ENCODE results near the gene FECH.
"Not testable (repeated sequence)": the region's sequence is repeated elsewhere in the genome, so short reads cannot be mapped to it uniquely, and the experiment has no call there.

FECH gene

GRCh38 chr18:57586251-57587049, at the start of gene FECH:
FECH (minus strand) TSS chr18:57586702; CDS start chr18:57586620, 82 bp downstream.
- peak; percentile 76 for DNase-seq (ENCODE audit: low read depth)

GRCh38 chr18:57635003-57635822, 48.7 kb upstream of the FECH start:
- DNase-seq (ENCODE audit: low read depth) = no peak

- DNase-seq (ENCODE audit: low read depth) = no peak
Measured at GRCh38 chr18:57631697-57632096, 45.2 kb upstream of the FECH start.

GRCh38 chr18:57630754-57631595, 44.5 kb upstream of the FECH start:
- DNase-seq (ENCODE audit: low read depth) = no peak

GRCh38 chr18:57630002-57630753, 43.7 kb upstream of the FECH start:
- peak; percentile 93 for DNase-seq (ENCODE audit: low read depth)

- no peak for DNase-seq (ENCODE audit: low read depth)
Measured at GRCh38 chr18:57629422-57629821, 42.9 kb upstream of the FECH start.

GRCh38 chr18:57627488-57627887, 41.0 kb upstream of the FECH start:
- no peak for DNase-seq (ENCODE audit: low read depth)

- no peak for DNase-seq (ENCODE audit: low read depth)
Measured at GRCh38 chr18:57624988-57625387, 38.5 kb upstream of the FECH start.

GRCh38 chr18:57621246-57621604, 34.7 kb upstream of the FECH start:
- no peak for DNase-seq (ENCODE audit: low read depth)

GRCh38 chr18:57619876-57620275, 33.4 kb upstream of the FECH start:
- DNase-seq (ENCODE audit: low read depth) = no peak

- no peak for DNase-seq (ENCODE audit: low read depth)
Measured at GRCh38 chr18:57618910-57619309, 32.4 kb upstream of the FECH start.

- no peak for DNase-seq (ENCODE audit: low read depth)
Measured at GRCh38 chr18:57603871-57604270, 17.4 kb upstream of the FECH start.

- no peak for DNase-seq (ENCODE audit: low read depth)
Measured at GRCh38 chr18:57595347-57595746, 8.8 kb upstream of the FECH start.

- not testable (repeated sequence) for DNase-seq (ENCODE audit: low read depth)
Measured at GRCh38 chr18:57592716-57593115, 6.2 kb upstream of the FECH start.

GRCh38 chr18:57589161-57589560, 2.7 kb upstream of the FECH start:
- DNase-seq (ENCODE audit: low read depth) = no peak

- no peak for DNase-seq (ENCODE audit: low read depth)
Measured at GRCh38 chr18:57587098-57587661, 678 bp upstream of the FECH start.

GRCh38 chr18:57585855-57586250, 649 bp downstream of the FECH start:
- no peak for DNase-seq (ENCODE audit: low read depth)

GRCh38 chr18:57585421-57585820, 1.1 kb downstream of the FECH start:
- DNase-seq (ENCODE audit: low read depth) = no peak

- DNase-seq (ENCODE audit: low read depth) = no peak
Measured at GRCh38 chr18:57584444-57584843, 2.1 kb downstream of the FECH start.

GRCh38 chr18:57583297-57583835, 3.1 kb downstream of the FECH start:
- DNase-seq (ENCODE audit: low read depth) = no peak

- DNase-seq (ENCODE audit: low read depth) = no peak
Measured at GRCh38 chr18:57581301-57581934, 5.1 kb downstream of the FECH start.
